ENCODE results near the gene KCTD13.

DNA sequence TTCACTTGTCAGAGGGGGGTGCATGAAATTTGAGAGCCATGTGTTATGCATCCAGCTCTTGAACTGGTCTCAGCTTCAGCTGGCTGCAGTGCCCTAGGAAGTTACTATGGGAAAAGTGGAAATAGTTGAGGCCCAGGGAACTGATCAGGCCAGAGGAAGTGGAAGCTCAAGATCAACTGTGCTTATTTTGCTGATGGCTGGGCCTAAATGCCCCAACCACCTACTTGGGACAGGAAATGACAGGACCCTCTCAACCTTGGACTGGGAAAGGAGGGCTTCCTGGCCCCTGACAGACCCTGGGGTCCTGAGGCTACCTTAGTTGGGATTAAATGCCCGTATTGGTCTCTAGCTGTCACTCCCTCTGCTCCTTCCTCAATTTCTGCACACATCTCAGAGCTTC, 46.5 kb upstream of the KCTD13 start:
- TF ChIP-seq POLR2A (IDR thresholded peaks at IDR 0.05; ENCODE audit: low read depth, low read length): no peak
- TF ChIP-seq POLR2AphosphoS5 (IDR thresholded peaks at IDR 0.05; ENCODE audit: low read depth, low read length): no peak
- no peak for TF ChIP-seq SPI1 (IDR thresholded peaks at IDR 0.05; ENCODE audit: low read depth, low read length)
- TF ChIP-seq TAF1 (IDR thresholded peaks at IDR 0.05; ENCODE audit: low read depth, low read length): no peak
- TF ChIP-seq PAX5 (IDR thresholded peaks at IDR 0.05; ENCODE audit: insufficient read depth, low read length, severe bottlenecking): no peak
- no peak for TF ChIP-seq POU2F2 (IDR thresholded peaks at IDR 0.05; ENCODE audit: low read depth, low read length)
